ENCODE results near the gene STARD13. TPM values are rescaled to one million over a fixed set of nuclear protein-coding genes. Genes with fewer than 3 reads are reported as not detected.

The STARD13 gene
- total RNA-seq, 1 donor from 2014 or later: 61.0 TPM

DNA sequence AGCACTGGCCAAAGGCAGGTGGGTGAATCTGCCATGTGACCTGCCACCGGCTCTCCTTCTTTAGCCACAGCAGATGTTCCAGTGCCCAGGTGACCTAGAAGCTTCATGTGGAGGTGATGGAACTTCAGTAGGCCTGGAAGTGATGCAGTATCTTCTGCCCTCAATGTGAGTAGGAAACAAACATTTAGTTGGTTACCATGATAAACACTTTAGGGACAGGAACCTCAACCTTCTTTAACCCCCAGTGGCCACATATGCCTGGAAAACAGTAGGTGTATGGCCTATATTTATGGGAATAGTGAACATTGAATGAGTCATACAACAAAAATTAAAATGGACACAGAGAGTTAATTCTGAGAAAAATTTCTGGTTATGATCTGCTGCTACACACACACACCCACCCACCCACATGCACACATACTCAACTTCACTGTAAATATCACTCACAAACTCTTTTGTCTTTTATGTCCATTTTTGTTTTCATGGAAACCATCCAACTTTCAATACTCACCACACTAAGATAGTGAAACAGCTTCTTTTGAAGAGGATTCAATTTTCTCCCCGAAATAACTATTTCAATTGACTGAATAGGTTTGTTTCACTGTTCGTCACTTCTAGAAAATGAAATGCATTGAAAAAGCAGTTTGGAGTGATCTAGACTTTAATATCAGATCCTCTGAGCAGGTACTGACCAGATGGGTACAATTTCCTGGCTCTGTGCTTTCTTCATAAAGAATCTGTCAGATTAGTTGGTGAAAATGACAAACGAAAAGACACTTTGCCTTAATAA, 97.3 kb downstream of the STARD13 start:
- Histone ChIP-seq H3K9me3 (no peaks in the 10 kb centered on the region), H3K4me3 (no peak overlapping the region), H3K27ac (no peak overlapping the region), H3K4me1 (peaks cover 45% of the 10 kb centered on the region), H3K36me3 (no peaks in the 10 kb centered on the region), H3K27me3 (ENCODE audit: low read depth) (no peaks in the 10 kb centered on the region)
- intact Hi-C loops (cut with DNase I): no loop called here
- TF ChIP-seq, protein P1, sequence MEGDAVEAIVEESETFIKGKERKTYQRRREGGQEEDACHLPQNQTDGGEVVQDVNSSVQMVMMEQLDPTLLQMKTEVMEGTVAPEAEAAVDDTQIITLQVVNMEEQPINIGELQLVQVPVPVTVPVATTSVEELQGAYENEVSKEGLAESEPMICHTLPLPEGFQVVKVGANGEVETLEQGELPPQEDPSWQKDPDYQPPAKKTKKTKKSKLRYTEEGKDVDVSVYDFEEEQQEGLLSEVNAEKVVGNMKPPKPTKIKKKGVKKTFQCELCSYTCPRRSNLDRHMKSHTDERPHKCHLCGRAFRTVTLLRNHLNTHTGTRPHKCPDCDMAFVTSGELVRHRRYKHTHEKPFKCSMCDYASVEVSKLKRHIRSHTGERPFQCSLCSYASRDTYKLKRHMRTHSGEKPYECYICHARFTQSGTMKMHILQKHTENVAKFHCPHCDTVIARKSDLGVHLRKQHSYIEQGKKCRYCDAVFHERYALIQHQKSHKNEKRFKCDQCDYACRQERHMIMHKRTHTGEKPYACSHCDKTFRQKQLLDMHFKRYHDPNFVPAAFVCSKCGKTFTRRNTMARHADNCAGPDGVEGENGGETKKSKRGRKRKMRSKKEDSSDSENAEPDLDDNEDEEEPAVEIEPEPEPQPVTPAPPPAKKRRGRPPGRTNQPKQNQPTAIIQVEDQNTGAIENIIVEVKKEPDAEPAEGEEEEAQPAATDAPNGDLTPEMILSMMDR (IDR thresholded peaks at IDR 0.05): no peak
- ATAC-seq: no peak
- no peak for DNase-seq

DNA sequence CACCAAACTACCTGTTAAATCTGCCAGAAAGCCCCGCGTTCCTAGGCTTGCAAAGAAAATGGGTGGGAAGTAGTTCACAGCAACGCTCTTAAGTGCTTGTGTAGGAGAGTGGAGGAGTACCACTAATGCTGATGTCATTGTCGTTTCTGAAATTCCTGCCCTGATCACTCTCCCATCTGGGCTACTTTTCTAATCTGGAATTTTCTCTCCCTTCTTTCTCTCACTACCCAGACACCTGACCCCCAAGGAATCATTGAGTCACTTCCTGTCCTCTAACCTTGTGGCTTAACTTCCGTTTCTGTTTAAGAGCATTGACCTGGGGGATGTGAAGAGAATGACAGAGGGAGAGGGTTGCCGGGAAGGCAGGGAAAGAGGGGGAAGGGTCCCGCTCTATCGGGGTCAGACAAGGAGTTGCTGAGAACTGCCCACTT, 98.7 kb downstream of the STARD13 start:
- DNase-seq (no peak), ATAC-seq (peak; percentile 52 to 85)
- TF ChIP-seq, protein P1 (IDR thresholded peaks at IDR 0.05): no peak
- Histone ChIP-seq H3K9me3 (no peaks in the 10 kb centered on the region), H3K4me1 (peaks cover 43% of the 10 kb centered on the region), H3K27me3 (ENCODE audit: low read depth) (no peaks in the 10 kb centered on the region), H3K27ac (no peak overlapping the region), H3K36me3 (no peaks in the 10 kb centered on the region), H3K4me3 (no peak overlapping the region)
- intact Hi-C loops (cut with DNase I): no loop called here

DNA sequence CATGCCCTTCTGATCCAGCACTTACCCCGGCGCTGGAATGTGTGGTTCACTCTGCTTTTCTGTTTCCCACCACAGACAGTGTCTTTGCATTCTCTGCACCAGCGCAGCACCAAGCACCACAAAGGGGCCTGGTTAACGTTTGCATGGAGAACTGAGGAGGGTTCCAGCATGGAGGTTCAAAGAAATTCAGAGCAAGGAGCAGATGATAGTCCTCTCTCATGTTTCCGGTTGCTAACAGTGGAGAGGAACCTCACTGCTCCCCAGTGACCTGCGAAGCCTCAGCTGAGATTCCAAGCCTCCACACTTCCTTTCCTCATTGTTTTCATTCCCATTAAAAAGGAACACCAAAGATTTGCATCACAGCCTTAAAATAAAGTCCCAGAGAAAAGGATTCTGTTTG, 99.7 kb downstream of the STARD13 start:
- TF ChIP-seq, protein P1 (IDR thresholded peaks at IDR 0.05): no peak
- Histone ChIP-seq H3K36me3 (no peaks in the 10 kb centered on the region), H3K27ac (no peak overlapping the region), H3K4me1 (peaks cover 35% of the 10 kb centered on the region), H3K4me3 (no peak overlapping the region), H3K9me3 (no peaks in the 10 kb centered on the region), H3K27me3 (ENCODE audit: low read depth) (no peaks in the 10 kb centered on the region)
- intact Hi-C loops (cut with DNase I): no loop called here
- ATAC-seq: no peak
- DNase-seq: no peak

DNA sequence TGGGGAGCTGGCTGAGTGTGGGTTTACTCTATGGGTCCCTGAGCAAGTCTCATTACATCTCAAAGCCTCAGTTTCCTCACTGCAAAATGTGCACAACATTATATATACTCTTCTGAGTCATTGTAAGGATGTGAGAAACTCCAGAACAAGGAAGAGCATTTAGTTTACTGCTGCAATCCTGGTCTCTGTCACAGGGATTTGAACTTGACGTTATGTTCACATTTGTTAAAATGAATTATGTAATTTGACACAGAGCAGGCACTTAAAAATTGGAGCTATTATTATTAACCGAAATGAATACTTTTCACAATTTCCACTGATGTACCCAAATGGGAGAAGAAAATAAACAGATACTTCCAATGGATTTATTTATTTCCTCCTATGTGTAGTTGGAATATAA, 101.0 kb downstream of the STARD13 start:
- no peaks in the 10 kb centered on the region for H3K36me3 ChIP-seq
- H3K27ac ChIP-seq: no peak overlapping the region
- H3K9me3 ChIP-seq: no peaks in the 10 kb centered on the region
- intact Hi-C loops (cut with DNase I): no loop called here
- DNase-seq (no peak), ATAC-seq (no peak)
- H3K4me3 ChIP-seq: no peak overlapping the region
- peaks cover 29% of the 10 kb centered on the region for H3K4me1 ChIP-seq
- TF ChIP-seq, protein P1 (IDR thresholded peaks at IDR 0.05): no peak
- no peaks in the 10 kb centered on the region for H3K27me3 ChIP-seq (ENCODE audit: low read depth)

DNA sequence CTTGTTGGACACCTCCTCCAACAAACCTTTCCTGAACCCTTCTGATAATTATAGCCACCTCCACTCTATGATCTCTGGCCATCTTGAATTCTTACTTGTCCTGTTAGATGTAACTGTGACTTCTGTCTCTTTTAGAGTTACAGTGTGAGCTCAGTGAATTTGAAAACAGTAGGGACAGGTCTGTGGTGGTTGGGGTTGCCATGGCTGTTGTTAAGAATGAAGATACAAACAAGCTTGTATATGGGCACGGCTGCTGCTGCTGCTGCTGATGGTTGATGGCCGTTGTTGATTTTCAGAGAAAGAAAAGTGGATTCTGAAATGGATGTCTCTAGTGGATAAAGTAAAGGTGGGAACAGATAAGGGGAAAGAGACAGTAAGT, 101.5 kb downstream of the STARD13 start:
- Histone ChIP-seq H3K27ac (no peak overlapping the region), H3K9me3 (no peaks in the 10 kb centered on the region), H3K4me1 (peaks cover 25% of the 10 kb centered on the region), H3K4me3 (no peak overlapping the region), H3K36me3 (no peaks in the 10 kb centered on the region), H3K27me3 (ENCODE audit: low read depth) (no peaks in the 10 kb centered on the region)
- no peak for ATAC-seq
- TF ChIP-seq, protein P1 (IDR thresholded peaks at IDR 0.05): no peak
- DNase-seq: no peak
- intact Hi-C loops (cut with DNase I): no loop called here

Measured in lower lobe of right lung (tissue), 2 donors.